ENCODE measurements around the gene ATP2B1. TPM values are rescaled to one million over a fixed set of nuclear protein-coding genes. Genes with fewer than 3 reads are reported as not detected.

The ATP2B1 gene
- total RNA-seq, 1 donor from 2014 or later, result 5.1 TPM

DNA sequence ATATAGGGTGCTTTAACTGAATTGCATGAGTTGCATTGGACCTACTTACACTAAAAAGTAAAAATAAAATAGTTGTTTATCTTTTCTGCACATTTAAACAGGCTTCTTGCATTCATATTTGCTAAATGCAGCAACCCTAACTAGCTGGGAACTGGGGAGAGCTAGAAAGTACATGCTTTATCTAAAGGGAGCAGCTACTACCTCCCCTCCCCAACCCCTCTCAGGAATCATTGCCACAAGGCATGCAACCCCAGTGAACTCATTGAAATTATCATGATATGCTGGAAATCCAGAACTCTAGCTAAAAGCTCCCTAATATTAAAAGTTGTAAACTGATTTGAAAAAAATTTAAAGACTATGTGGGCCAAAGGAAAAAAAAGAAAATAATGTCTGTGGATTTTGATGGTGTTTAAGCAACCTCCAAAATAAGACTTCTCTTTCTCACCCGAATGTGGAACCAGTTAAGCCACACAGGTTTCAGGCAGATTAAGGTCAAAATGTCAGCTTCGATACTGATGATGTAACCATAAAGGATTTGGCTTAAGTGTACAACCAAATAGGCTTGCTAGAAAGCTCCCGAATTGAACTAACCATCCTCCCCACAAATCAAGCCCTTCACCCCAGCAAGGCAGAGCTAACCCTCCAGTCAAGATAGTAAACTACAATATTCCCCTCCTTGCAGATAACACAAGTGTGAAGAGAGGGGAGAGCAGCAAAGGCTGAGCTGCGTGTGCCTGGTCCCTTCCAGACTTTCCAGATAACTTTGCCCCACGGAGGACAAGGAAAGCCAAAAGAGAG lies 169.0 kb downstream of the ATP2B1 start:
- Histone ChIP-seq H3K27ac (no peak overlapping the region), H3K36me3 (no peaks in the 10 kb centered on the region), H3K9me3 (no peaks in the 10 kb centered on the region), H3K4me3 (no peak overlapping the region), H3K27me3 (no peaks in the 10 kb centered on the region), H3K4me1 (peaks cover 0 to 3% of the 10 kb centered on the region in 2 donors)
- no peak for TF ChIP-seq CTCF (IDR thresholded peaks at IDR 0.05)
- no peak for DNase-seq (ENCODE audit: low spot score in 2 of 2)
- intact Hi-C loops (cut with DNase I), result loop anchor here (10.0 kb wide), 1 partner anchor 1415 kb away; the partner anchor contains the start of gene CCER1

GRCh38 chr12:89538897-89539296 lies 169.7 kb downstream of the ATP2B1 start:
- Histone ChIP-seq H3K4me3 (no peak overlapping the region), H3K4me1 (no peaks in the 10 kb centered on the region), H3K9me3 (no peaks in the 10 kb centered on the region), H3K27me3 (no peaks in the 10 kb centered on the region), H3K36me3 (no peaks in the 10 kb centered on the region), H3K27ac (no peak overlapping the region)
- no peak for DNase-seq (ENCODE audit: low spot score in 2 of 2)
- intact Hi-C loops (cut with DNase I), result no loop called here
- no peak for TF ChIP-seq CTCF (IDR thresholded peaks at IDR 0.05)

Other genes starting within 250 kb of the ATP2B1 start
- 3.3 TPM for gene GALNT4, start 184.0 kb downstream of the ATP2B1 start, total RNA-seq
- gene POC1B, start 182.8 kb downstream of the ATP2B1 start, total RNA-seq, result 15.8 TPM